ENCODE measurements around the gene ZPLD1. TPM values are rescaled to one million over a fixed set of nuclear protein-coding genes. Genes with fewer than 3 reads are reported as not detected.

ZPLD1 gene
- polyA plus RNA-seq, 4 donors = 0.12 to 0.89 (median 0.51) TPM

GRCh38 chr3:102464261-102464660 lies 29.4 kb downstream of the ZPLD1 start:
- no peak for DNase-seq (ENCODE audit: low read depth in 4 of 4, low spot score in 3 of 4)

- DNase-seq (ENCODE audit: low read depth in 4 of 4, low spot score in 3 of 4) = no peak
Measured at GRCh38 chr3:102466001-102466400, 31.2 kb downstream of the ZPLD1 start.

GRCh38 chr3:102470066-102470465 lies 35.3 kb downstream of the ZPLD1 start:
- peak in 1 of 4 donors; percentile 18 for DNase-seq (ENCODE audit: low read depth in 4 of 4, low spot score in 3 of 4)

GRCh38 chr3:102471001-102471400 lies 36.2 kb downstream of the ZPLD1 start:
- no peak for DNase-seq (ENCODE audit: low read depth in 4 of 4, low spot score in 3 of 4)

- DNase-seq (ENCODE audit: low read depth in 4 of 4, low spot score in 3 of 4) = no peak
Measured at GRCh38 chr3:102471491-102471890, 36.7 kb downstream of the ZPLD1 start.

- DNase-seq (ENCODE audit: low read depth in 4 of 4, low spot score in 3 of 4) = no peak
Measured at GRCh38 chr3:102473648-102474047, 38.8 kb downstream of the ZPLD1 start.

- no peak for DNase-seq (ENCODE audit: low read depth in 4 of 4, low spot score in 3 of 4)
Measured at GRCh38 chr3:102474207-102474606, 39.4 kb downstream of the ZPLD1 start.

GRCh38 chr3:102476198-102476597 lies 41.4 kb downstream of the ZPLD1 start:
- DNase-seq (ENCODE audit: low read depth in 4 of 4, low spot score in 3 of 4) = no peak

- DNase-seq (ENCODE audit: low read depth in 4 of 4, low spot score in 3 of 4) = no peak
Measured at GRCh38 chr3:102478160-102478559, 43.3 kb downstream of the ZPLD1 start.

- no peak for DNase-seq (ENCODE audit: low read depth in 4 of 4, low spot score in 3 of 4)
Measured at GRCh38 chr3:102480139-102480538, 45.3 kb downstream of the ZPLD1 start.

- no peak for DNase-seq (ENCODE audit: low read depth in 4 of 4, low spot score in 3 of 4)
Measured at GRCh38 chr3:102481050-102481449, 46.2 kb downstream of the ZPLD1 start.

- DNase-seq (ENCODE audit: low read depth in 4 of 4, low spot score in 3 of 4) = no peak
Measured at GRCh38 chr3:102483556-102483955, 48.7 kb downstream of the ZPLD1 start.

GRCh38 chr3:102484363-102484762 lies 49.5 kb downstream of the ZPLD1 start:
- DNase-seq (ENCODE audit: low read depth in 4 of 4, low spot score in 3 of 4) = no peak

- no peak for DNase-seq (ENCODE audit: low read depth in 4 of 4, low spot score in 3 of 4)
Measured at GRCh38 chr3:102485701-102486100, 50.9 kb downstream of the ZPLD1 start.

- no peak for DNase-seq (ENCODE audit: low read depth in 4 of 4, low spot score in 3 of 4)
Measured at GRCh38 chr3:102488331-102488730, 53.5 kb downstream of the ZPLD1 start.

GRCh38 chr3:102492300-102492699 lies 57.5 kb downstream of the ZPLD1 start:
- no peak for DNase-seq (ENCODE audit: low read depth in 4 of 4, low spot score in 3 of 4)

- DNase-seq (ENCODE audit: low read depth in 4 of 4, low spot score in 3 of 4) = no peak
Measured at GRCh38 chr3:102497571-102497970, 62.8 kb downstream of the ZPLD1 start.

GRCh38 chr3:102505542-102505941 lies 70.7 kb downstream of the ZPLD1 start:
- no peak for DNase-seq (ENCODE audit: low read depth in 4 of 4, low spot score in 3 of 4)

GRCh38 chr3:102510663-102511062 lies 75.8 kb downstream of the ZPLD1 start:
- no peak for DNase-seq (ENCODE audit: low read depth in 4 of 4, low spot score in 3 of 4)

- DNase-seq (ENCODE audit: low read depth in 4 of 4, low spot score in 3 of 4) = no peak
Measured at GRCh38 chr3:102511168-102511567, 76.4 kb downstream of the ZPLD1 start.

- no peak for DNase-seq (ENCODE audit: low read depth in 4 of 4, low spot score in 3 of 4)
Measured at GRCh38 chr3:102511639-102512038, 76.8 kb downstream of the ZPLD1 start.

GRCh38 chr3:102512734-102513504 lies 78.1 kb downstream of the ZPLD1 start:
- no peak for DNase-seq (ENCODE audit: low read depth in 4 of 4, low spot score in 3 of 4)

- no peak for DNase-seq (ENCODE audit: low read depth in 4 of 4, low spot score in 3 of 4)
Measured at GRCh38 chr3:102514241-102514640, 79.4 kb downstream of the ZPLD1 start.
